SU-DHL-6 (cell line): ENCODE measurements around the gene ZNF554.

Source experiments
- H2AFZ ChIP-seq: fragments of 200-600 bp; sonication (generic); 2 replicates; pipeline ENCODE4 v1.6.1; 2014; ENCODE audit warnings: low read depth, mild to moderate bottlenecking, moderate library complexity, mixed read lengths, antibody characterized with exemption, low read length; ENCODE audit not compliant: severe bottlenecking
- H3F3A ChIP-seq: fragments of 200-600 bp; shearing (Covaris generic); 2 replicates; pipeline ENCODE4 v1.6.0; 2016; ENCODE audit warnings: antibody characterized with exemption, mild to moderate bottlenecking; ENCODE audit not compliant: insufficient read depth
- H3K27ac ChIP-seq: fragments of 200-600 bp; sonication (generic); 2 replicates; pipeline ENCODE4 v1.5.1; 2016; ENCODE audit warnings: low read depth, mild to moderate bottlenecking, low read length, moderate library complexity, mixed read lengths
- H3K27me3 ChIP-seq: fragments of 200-600 bp; sonication (generic), shearing (Covaris generic); 2 replicates; pipeline ENCODE4 v1.6.0; 2014; ENCODE audit warnings: mild to moderate bottlenecking, low read length
- H3K36me3 ChIP-seq: fragments of 200-600 bp; sonication (generic); 2 replicates; pipeline ENCODE4 v1.6.1; 2014; ENCODE audit warnings: mild to moderate bottlenecking, low read length, mixed read lengths
- H3K4me2 ChIP-seq: fragments of 300-600, 200-600 bp; shearing (Covaris generic), sonication (generic); 2 replicates; pipeline ENCODE4 v1.6.0; 2014; ENCODE audit warnings: low read length, low read depth, mild to moderate bottlenecking; ENCODE audit not compliant: poor library complexity, severe bottlenecking
- H3K4me3 ChIP-seq: fragments of 200-600 bp; sonication (generic); 2 replicates; pipeline ENCODE4 v1.5.1; 2014; ENCODE audit warnings: antibody characterized with exemption, low read length, mild to moderate bottlenecking, mixed read lengths; ENCODE audit not compliant: insufficient read depth, poor library complexity, severe bottlenecking
- H3K79me2 ChIP-seq: fragments of 200-600 bp; sonication (generic); 2 replicates; pipeline ENCODE4 v1.6.1; 2014; ENCODE audit warnings: mild to moderate bottlenecking, low read length, moderate library complexity; ENCODE audit not compliant: insufficient read depth
- H3K9ac ChIP-seq: fragments of 200-600 bp; sonication (generic); 2 replicates; pipeline ENCODE4 v1.7.0; 2014; ENCODE audit warnings: mild to moderate bottlenecking, low read length
- H3K9me2 ChIP-seq: fragments of 200-600 bp; sonication (generic); replicated peaks from 2 replicates; pipeline ENCODE4 v1.6.1; 2014; ENCODE audit warnings: low read length; ENCODE audit not compliant: insufficient read depth
- H3K9me3 ChIP-seq: fragments of 200-600 bp; sonication (generic); 2 replicates; pipeline ENCODE4 v1.6.1; 2014; ENCODE audit warnings: low read length, mixed read lengths; ENCODE audit not compliant: insufficient read depth
- H4K20me1 ChIP-seq: fragments of 200-600 bp; sonication (generic); 2 replicates; pipeline ENCODE4 v1.6.1; 2014; ENCODE audit warnings: low read depth, mild to moderate bottlenecking, antibody characterized with exemption, low read length, moderate library complexity, mixed read lengths
- CTCF ChIP-seq: fragments of 200-600 bp; sonication (generic); IDR thresholded peaks from one replicate; pipeline ENCODE4 v1.5.1; 2017; ENCODE audit warnings: antibody characterized with exemption, mild to moderate bottlenecking, low read length, moderate library complexity; ENCODE audit not compliant: insufficient read depth, poor library complexity, severe bottlenecking
- EZH2phosphoT487 ChIP-seq: fragments of 200-600 bp; sonication (generic), shearing (Covaris generic); conservative IDR thresholded peaks from 2 replicates; pipeline ENCODE4 v1.6.1; 2018; ENCODE audit warnings: mild to moderate bottlenecking, antibody characterized with exemption, low read length, moderate library complexity, mixed read lengths

ZNF554 gene

GRCh38 chr19:2865334-2866100, 45.8 kb downstream of the ZNF554 start:
- H3K4me2 ChIP-seq = no peak overlapping the region
- H3K9ac ChIP-seq = no peak overlapping the region
- no peak overlapping the region for H3K27ac ChIP-seq
- TF ChIP-seq CTCF (no peak), EZH2phosphoT487 (no peak)
- no peak overlapping the region for H2AFZ ChIP-seq
- no peak overlapping the region for H3K4me3 ChIP-seq
- no peaks in the 10 kb centered on the region for H3K79me2 ChIP-seq
- no peaks in the 10 kb centered on the region for H3F3A ChIP-seq
- H4K20me1 ChIP-seq = no peaks in the 10 kb centered on the region
- no peaks in the 10 kb centered on the region for H3K36me3 ChIP-seq
- H3K9me3 ChIP-seq = no peaks in the 10 kb centered on the region
- no peaks in the 10 kb centered on the region for H3K9me2 ChIP-seq
- H3K27me3 ChIP-seq = no peaks in the 10 kb centered on the region

- no peak for TF ChIP-seq CTCF
- TF ChIP-seq EZH2phosphoT487 = no peak
- Histone ChIP-seq H3K27ac (no peak overlapping the region), H4K20me1 (no peaks in the 10 kb centered on the region), H2AFZ (no peak overlapping the region), H3K9me2 (no peaks in the 10 kb centered on the region), H3K36me3 (no peaks in the 10 kb centered on the region), H3K4me2 (no peak overlapping the region), H3F3A (no peaks in the 10 kb centered on the region), H3K27me3 (no peaks in the 10 kb centered on the region), H3K79me2 (no peaks in the 10 kb centered on the region), H3K4me3 (no peak overlapping the region), H3K9me3 (no peaks in the 10 kb centered on the region), H3K9ac (no peak overlapping the region)
Measured at GRCh38 chr19:2866495-2867024, 46.9 kb downstream of the ZNF554 start.

- Histone ChIP-seq H3K9me3 (no peaks in the 10 kb centered on the region), H4K20me1 (no peaks in the 10 kb centered on the region), H2AFZ (no peak within 1 kb of the TSS), H3K27me3 (no peaks in the 10 kb centered on the region), H3K27ac (no peak within 1 kb of the TSS), H3F3A (no peaks in the 10 kb centered on the region), H3K9ac (no peak within 1 kb of the TSS), H3K79me2 (no peaks in the 10 kb centered on the region), H3K4me2 (no peak within 1 kb of the TSS), H3K36me3 (no peaks in the 10 kb centered on the region), H3K9me2 (no peaks in the 10 kb centered on the region), H3K4me3 (no peak within 1 kb of the TSS)
- TF ChIP-seq CTCF = no peak
- no peak for TF ChIP-seq EZH2phosphoT487
Measured at GRCh38 chr19:2867025-2867991, 47.6 kb downstream of the ZNF554 start, which contains the start of gene ZNF556. Gene ZNF556 (plus strand): TSS chr19:2867335. CDS start chr19:2867422, 87 bp downstream.
